ENCODE data around the gene CTNNA3. TPM values are rescaled to one million over a fixed set of nuclear protein-coding genes. Genes with fewer than 3 reads are reported as not detected.

Gene CTNNA3
- total and polyA plus RNA-seq, 4 donors, result under 0.01 to 39.8 (median 0.09) TPM

DNA sequence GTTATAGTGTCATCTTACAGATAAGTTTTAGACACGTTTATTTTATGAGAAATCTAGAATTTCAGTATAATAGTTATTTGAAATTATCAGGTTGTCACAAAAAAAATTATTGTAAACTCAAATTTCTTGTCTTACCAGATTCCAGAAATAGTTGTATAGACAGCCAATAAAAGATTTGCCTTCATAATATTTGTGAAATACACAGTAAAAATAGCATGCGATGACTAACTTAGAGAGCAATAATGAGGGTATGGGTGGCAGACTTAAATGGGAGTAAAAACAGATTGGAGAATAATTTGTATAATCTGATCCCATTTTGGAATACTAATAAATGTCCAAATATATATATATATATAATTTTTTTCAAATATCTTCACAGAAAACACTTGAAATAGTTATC lies 1457.7 kb downstream of the CTNNA3 start:
- 70 to 82% methylated on average over 2 of the region's 2 CpGs for WGBS, 2 donors
- H3K9ac ChIP-seq (ENCODE audit: insufficient read depth in 1 of 2, low read length in 2 of 2), result no peak overlapping the region
- DNase-seq, result no peak
- H3K4me3 ChIP-seq, result no peak overlapping the region
- no peaks in the 10 kb centered on the region for H3K27me3 ChIP-seq (ENCODE audit: control insufficient read depth in 3 of 3, insufficient read depth in 3 of 3, low read length in 2 of 3)
- no peak for ATAC-seq (ENCODE audit: insufficient read depth, low FRiP score)
- no peaks in the 10 kb centered on the region for H3K36me3 ChIP-seq (ENCODE audit: control insufficient read depth in 4 of 4, insufficient read depth in 4 of 4, low read length in 4 of 4)
- H3K27ac ChIP-seq (ENCODE audit: low read depth in 1 of 2, low read length in 1 of 2), result no peak overlapping the region
- H3K9me3 ChIP-seq (ENCODE audit: control insufficient read depth in 4 of 4, insufficient read depth in 3 of 4, low read length in 3 of 4), result no peaks in the 10 kb centered on the region
- TF ChIP-seq, protein P1, sequence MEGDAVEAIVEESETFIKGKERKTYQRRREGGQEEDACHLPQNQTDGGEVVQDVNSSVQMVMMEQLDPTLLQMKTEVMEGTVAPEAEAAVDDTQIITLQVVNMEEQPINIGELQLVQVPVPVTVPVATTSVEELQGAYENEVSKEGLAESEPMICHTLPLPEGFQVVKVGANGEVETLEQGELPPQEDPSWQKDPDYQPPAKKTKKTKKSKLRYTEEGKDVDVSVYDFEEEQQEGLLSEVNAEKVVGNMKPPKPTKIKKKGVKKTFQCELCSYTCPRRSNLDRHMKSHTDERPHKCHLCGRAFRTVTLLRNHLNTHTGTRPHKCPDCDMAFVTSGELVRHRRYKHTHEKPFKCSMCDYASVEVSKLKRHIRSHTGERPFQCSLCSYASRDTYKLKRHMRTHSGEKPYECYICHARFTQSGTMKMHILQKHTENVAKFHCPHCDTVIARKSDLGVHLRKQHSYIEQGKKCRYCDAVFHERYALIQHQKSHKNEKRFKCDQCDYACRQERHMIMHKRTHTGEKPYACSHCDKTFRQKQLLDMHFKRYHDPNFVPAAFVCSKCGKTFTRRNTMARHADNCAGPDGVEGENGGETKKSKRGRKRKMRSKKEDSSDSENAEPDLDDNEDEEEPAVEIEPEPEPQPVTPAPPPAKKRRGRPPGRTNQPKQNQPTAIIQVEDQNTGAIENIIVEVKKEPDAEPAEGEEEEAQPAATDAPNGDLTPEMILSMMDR (IDR thresholded peaks at IDR 0.05; ENCODE audit: control extremely low read depth, extremely low read depth), result no peak
- no peaks in the 10 kb centered on the region for H3K4me1 ChIP-seq (ENCODE audit: control insufficient read depth in 5 of 5, insufficient read depth in 5 of 5, low read length in 5 of 5)

DNA sequence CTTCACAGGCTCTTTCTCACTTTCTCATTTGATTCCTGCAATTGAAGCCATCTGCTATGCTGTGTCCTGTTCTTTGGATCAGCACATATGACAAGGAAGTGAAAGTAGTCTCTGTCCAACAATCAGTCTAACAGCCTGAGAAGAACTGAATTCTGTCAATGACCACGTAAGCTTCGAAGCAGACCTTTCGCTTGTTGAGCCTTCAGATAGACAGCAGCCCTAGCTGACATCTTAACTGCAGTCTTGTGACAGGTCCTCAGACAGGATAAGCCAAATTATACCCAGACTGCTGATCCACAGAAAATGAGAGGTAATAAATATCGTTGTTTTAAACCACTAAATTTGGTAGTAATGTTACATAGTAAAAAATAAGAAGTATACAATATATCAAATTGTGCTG lies 1461.1 kb downstream of the CTNNA3 start:
- no peak overlapping the region for H3K27ac ChIP-seq (ENCODE audit: low read depth in 1 of 2, low read length in 1 of 2)
- DNase-seq, result no peak
- H3K4me3 ChIP-seq, result no peak overlapping the region
- H3K27me3 ChIP-seq (ENCODE audit: control insufficient read depth in 3 of 3, insufficient read depth in 3 of 3, low read length in 2 of 3), result no peaks in the 10 kb centered on the region
- TF ChIP-seq, protein P1 (IDR thresholded peaks at IDR 0.05; ENCODE audit: control extremely low read depth, extremely low read depth), result no peak
- H3K36me3 ChIP-seq (ENCODE audit: control insufficient read depth in 4 of 4, insufficient read depth in 4 of 4, low read length in 4 of 4), result no peaks in the 10 kb centered on the region
- no peak for ATAC-seq (ENCODE audit: insufficient read depth, low FRiP score)
- no peaks in the 10 kb centered on the region for H3K4me1 ChIP-seq (ENCODE audit: control insufficient read depth in 5 of 5, insufficient read depth in 5 of 5, low read length in 5 of 5)
- H3K9ac ChIP-seq (ENCODE audit: insufficient read depth in 1 of 2, low read length in 2 of 2), result no peak overlapping the region
- peaks cover 0 to 4% (median 1%) of the 10 kb centered on the region in 4 donors for H3K9me3 ChIP-seq (ENCODE audit: control insufficient read depth in 4 of 4, insufficient read depth in 3 of 4, low read length in 3 of 4)
- WGBS, 2 donors, result 93% methylated on average over 4 of the region's 4 CpGs

DNA sequence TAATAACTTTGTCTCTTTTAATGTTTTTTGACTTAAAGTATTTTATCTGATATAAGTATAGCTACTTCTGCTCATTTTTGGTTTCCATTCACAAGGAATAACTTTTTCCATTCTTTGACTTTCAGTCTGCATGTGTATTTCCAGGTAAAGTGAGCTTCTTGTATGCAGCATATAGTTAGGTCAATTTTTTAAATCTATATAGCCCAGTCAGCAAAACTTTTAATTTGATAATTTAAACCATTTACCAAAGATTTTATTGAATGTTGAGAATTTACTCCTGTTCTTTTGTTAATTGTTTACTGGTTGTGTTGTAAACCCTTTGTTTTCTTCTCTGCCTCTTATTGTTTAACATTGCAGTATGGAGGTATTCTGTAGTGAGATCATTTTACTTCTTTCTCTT lies 1467.1 kb downstream of the CTNNA3 start:
- H3K9me3 ChIP-seq (ENCODE audit: control insufficient read depth in 4 of 4, insufficient read depth in 3 of 4, low read length in 3 of 4), result peaks cover 0 to 8% (median 3%) of the 10 kb centered on the region in 4 donors
- no peak for DNase-seq
- H3K36me3 ChIP-seq (ENCODE audit: control insufficient read depth in 4 of 4, insufficient read depth in 4 of 4, low read length in 4 of 4), result no peaks in the 10 kb centered on the region
- TF ChIP-seq, protein P1 (IDR thresholded peaks at IDR 0.05; ENCODE audit: control extremely low read depth, extremely low read depth), result no peak
- no peaks in the 10 kb centered on the region for H3K4me1 ChIP-seq (ENCODE audit: control insufficient read depth in 5 of 5, insufficient read depth in 5 of 5, low read length in 5 of 5)
- H3K27me3 ChIP-seq (ENCODE audit: control insufficient read depth in 3 of 3, insufficient read depth in 3 of 3, low read length in 2 of 3), result no peaks in the 10 kb centered on the region
- no peak overlapping the region for H3K27ac ChIP-seq (ENCODE audit: low read depth in 1 of 2, low read length in 1 of 2)
- no peak overlapping the region for H3K4me3 ChIP-seq
- H3K9ac ChIP-seq (ENCODE audit: insufficient read depth in 1 of 2, low read length in 2 of 2), result no peak overlapping the region
- ATAC-seq (ENCODE audit: insufficient read depth, low FRiP score), result no peak

GRCh38 chr10:66223656-66224055 lies 1472.3 kb downstream of the CTNNA3 start:
- H3K36me3 ChIP-seq (ENCODE audit: control insufficient read depth in 4 of 4, insufficient read depth in 4 of 4, low read length in 4 of 4), result no peaks in the 10 kb centered on the region
- H3K9me3 ChIP-seq (ENCODE audit: control insufficient read depth in 4 of 4, insufficient read depth in 3 of 4, low read length in 3 of 4), result peaks cover 0 to 3% (median 0%) of the 10 kb centered on the region in 4 donors
- H3K4me3 ChIP-seq, result no peak overlapping the region
- TF ChIP-seq, protein P1 (IDR thresholded peaks at IDR 0.05; ENCODE audit: control extremely low read depth, extremely low read depth), result no peak
- no peaks in the 10 kb centered on the region for H3K4me1 ChIP-seq (ENCODE audit: control insufficient read depth in 5 of 5, insufficient read depth in 5 of 5, low read length in 5 of 5)
- no peak for DNase-seq
- no peak for ATAC-seq (ENCODE audit: insufficient read depth, low FRiP score)
- no peak overlapping the region for H3K9ac ChIP-seq (ENCODE audit: insufficient read depth in 1 of 2, low read length in 2 of 2)
- H3K27ac ChIP-seq (ENCODE audit: low read depth in 1 of 2, low read length in 1 of 2), result no peak overlapping the region
- WGBS, 2 donors, result 79% methylated on average over 1 of the region's 1 CpG
- no peaks in the 10 kb centered on the region for H3K27me3 ChIP-seq (ENCODE audit: control insufficient read depth in 3 of 3, insufficient read depth in 3 of 3, low read length in 2 of 3)
